Body of pancreas (tissue), 4 donors: Measurements from ENCODE around the gene FARS2.

Experiments
- CTCF ChIP-seq, 7 experiments: fragments of 450-650 bp in 4 of 7; fragments of 200-600 bp in 3 of 7; sonication (generic) in 3 of 7; IDR thresholded peaks; one replicate each; pipeline ENCODE4 v1.5.1; 2016 to 2019; ENCODE audit warnings: antibody characterized with exemption in 7 of 7
- POLR2A ChIP-seq, 3 donors: fragments of 450-650 bp; IDR thresholded peaks; one replicate each; pipeline ENCODE4 v1.6.1; 2016; ENCODE audit warnings: antibody characterized with exemption in 3 of 3, mild to moderate bottlenecking in 2 of 3

GRCh38 chr6:5506149-5506548, 244.8 kb downstream of the FARS2 start:
- TF ChIP-seq POLR2A (IDR thresholded peaks at IDR 0.05): no peak
- no peak for TF ChIP-seq CTCF (IDR thresholded peaks at IDR 0.05)
